H1 (cell line): ENCODE measurements around the gene CGB3.

Experiments used
- CTCF ChIP-seq, 3 experiments: IDR thresholded peaks; 1 replicate in 2 of 3; 2 replicates in 1 of 3; pipeline versions ENCODE4 v1.5.1 to v1.6.1; 2011; ENCODE audit warnings: low read length in 3 of 3, mild to moderate bottlenecking in 3 of 3, inconsistent platforms in 2 of 3, low read depth in 1 of 3, moderate library complexity in 1 of 3; ENCODE audit not compliant: insufficient read depth in 1 of 3; ENCODE audit errors: control extremely low read depth in 1 of 3
- PHF8 ChIP-seq: fragments of 200-600 bp; sonication (generic); conservative IDR thresholded peaks from 2 replicates; pipeline ENCODE4 v1.7.1; 2012; ENCODE audit warnings: low read depth, mild to moderate bottlenecking, inconsistent platforms, low read length, moderate library complexity
- TF ChIP-seq, protein P1 (sequence below): IDR thresholded peaks from 2 replicates; pipeline ENCODE4 v1.6.1; 2011; ENCODE audit warnings: low read depth, mild to moderate bottlenecking, low read length; ENCODE audit not compliant: insufficient read depth

- TF ChIP-seq CTCF (IDR thresholded peaks at IDR 0.05; ENCODE audit: control extremely low read depth in 1 of 3, insufficient read depth in 1 of 3, low read depth in 1 of 3, low read length in 3 of 3) (no peak), PHF8 (no peak)
- TF ChIP-seq, protein P1, sequence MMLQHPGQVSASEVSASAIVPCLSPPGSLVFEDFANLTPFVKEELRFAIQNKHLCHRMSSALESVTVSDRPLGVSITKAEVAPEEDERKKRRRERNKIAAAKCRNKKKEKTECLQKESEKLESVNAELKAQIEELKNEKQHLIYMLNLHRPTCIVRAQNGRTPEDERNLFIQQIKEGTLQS = no peak
These were observed 2.9 kb downstream of the CGB3 start for GRCh38 chr19:49020931-49021895.
